HG02981 (cell line): ENCODE data around the gene ITPR2.
"Not testable (repeated sequence)": the region's sequence is repeated elsewhere in the genome, so short reads cannot be mapped to it uniquely, and the experiment has no call there.

ENCODE experiments used
- ATAC-seq: cut with Tn5 transposase; IDR thresholded peaks from one replicate; pipeline ENCODE4 v1.9.1; 2021; ENCODE audit warnings: mild to moderate bottlenecking, moderate library complexity; ENCODE audit not compliant: unreplicated experiment

The ITPR2 gene

GRCh38 chr12:26636710-26637328 is 196.2 kb downstream of the ITPR2 start:
- ATAC-seq = no peak

GRCh38 chr12:26633591-26634210 is 199.3 kb downstream of the ITPR2 start:
- no peak for ATAC-seq

GRCh38 chr12:26632756-26633155 is 200.2 kb downstream of the ITPR2 start:
- no peak for ATAC-seq

- ATAC-seq = no peak
Observed at GRCh38 chr12:26631846-26632245, 201.1 kb downstream of the ITPR2 start.

GRCh38 chr12:26630546-26631027 is 202.4 kb downstream of the ITPR2 start:
- no peak for ATAC-seq

- ATAC-seq = no peak
Observed at GRCh38 chr12:26629864-26630263, 203.1 kb downstream of the ITPR2 start.

- no peak for ATAC-seq
Observed at GRCh38 chr12:26628234-26628633, 204.8 kb downstream of the ITPR2 start.

GRCh38 chr12:26627335-26627734 is 205.7 kb downstream of the ITPR2 start:
- no peak for ATAC-seq

GRCh38 chr12:26623136-26623535 is 209.9 kb downstream of the ITPR2 start:
- no peak for ATAC-seq

GRCh38 chr12:26622601-26623000 is 210.4 kb downstream of the ITPR2 start:
- ATAC-seq = no peak

- no peak for ATAC-seq
Observed at GRCh38 chr12:26621932-26622331, 211.1 kb downstream of the ITPR2 start.

- ATAC-seq = no peak
Observed at GRCh38 chr12:26620907-26621306, 212.1 kb downstream of the ITPR2 start.

- no peak for ATAC-seq
Observed at GRCh38 chr12:26617513-26617912, 215.5 kb downstream of the ITPR2 start.

- no peak for ATAC-seq
Observed at GRCh38 chr12:26614011-26614616, 218.9 kb downstream of the ITPR2 start.

GRCh38 chr12:26612203-26612602 is 220.8 kb downstream of the ITPR2 start:
- ATAC-seq = no peak

GRCh38 chr12:26611598-26611997 is 221.4 kb downstream of the ITPR2 start:
- no peak for ATAC-seq

GRCh38 chr12:26610774-26611173 is 222.2 kb downstream of the ITPR2 start:
- ATAC-seq = no peak

GRCh38 chr12:26609986-26610385 is 223.0 kb downstream of the ITPR2 start:
- ATAC-seq = no peak

- ATAC-seq = no peak
Observed at GRCh38 chr12:26608706-26609105, 224.3 kb downstream of the ITPR2 start.

- no peak for ATAC-seq
Observed at GRCh38 chr12:26608273-26608672, 224.7 kb downstream of the ITPR2 start.

- no peak for ATAC-seq
Observed at GRCh38 chr12:26606911-26607310, 226.1 kb downstream of the ITPR2 start.

GRCh38 chr12:26604813-26605212 is 228.2 kb downstream of the ITPR2 start:
- ATAC-seq = not testable (repeated sequence)
